HG03469 (cell line): Measurements from ENCODE around the gene TESK2.
"Not testable (repeated sequence)": the region's sequence is repeated elsewhere in the genome, so short reads cannot be mapped to it uniquely, and the experiment has no call there.

Experiments used
- ATAC-seq: cut with Tn5 transposase; IDR thresholded peaks from one replicate; pipeline ENCODE4 v1.9.1; 2021; ENCODE audit warnings: mild to moderate bottlenecking, moderate library complexity, moderate number of reproducible peaks; ENCODE audit not compliant: unreplicated experiment

TESK2 gene

DNA sequence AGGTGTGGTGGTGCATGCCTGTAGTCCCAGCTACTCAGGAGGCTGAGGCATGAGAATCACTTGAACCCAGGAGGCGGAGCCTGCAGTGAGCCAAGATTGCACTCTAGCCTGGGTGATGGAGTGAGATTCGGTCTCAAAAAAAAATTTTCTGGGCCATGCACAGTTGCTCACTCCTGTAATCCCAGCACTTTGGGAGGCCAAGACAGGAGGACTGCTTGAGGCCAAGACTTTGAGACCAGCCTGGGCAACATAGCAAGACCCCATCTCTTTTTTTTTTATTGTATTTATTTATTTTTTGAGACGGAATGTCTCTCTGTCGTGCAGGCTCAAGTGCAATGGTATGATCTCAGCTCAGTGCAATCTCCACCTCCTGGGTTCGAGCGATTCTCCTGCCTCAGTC, 16.8 kb downstream of the TESK2 start:
- not testable (repeated sequence) for ATAC-seq

DNA sequence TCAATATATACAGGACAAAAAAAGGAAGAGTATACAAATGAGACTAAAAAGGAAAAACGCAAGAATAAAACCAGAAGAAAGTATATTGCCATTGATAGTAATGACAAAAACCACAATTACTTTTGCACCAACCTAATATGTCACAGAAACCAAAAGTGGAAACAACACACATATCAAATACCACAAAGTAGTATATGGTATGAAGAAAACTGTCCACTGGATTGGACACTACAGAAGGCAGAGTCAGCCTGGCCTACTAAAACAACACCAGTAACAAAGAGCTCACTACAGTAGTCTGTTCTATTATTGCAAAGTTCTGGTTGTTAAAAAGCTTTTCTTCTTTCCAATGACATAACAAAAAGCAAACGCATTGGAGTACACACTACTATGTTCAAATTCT, 17.7 kb downstream of the TESK2 start:
- no peak for ATAC-seq

DNA sequence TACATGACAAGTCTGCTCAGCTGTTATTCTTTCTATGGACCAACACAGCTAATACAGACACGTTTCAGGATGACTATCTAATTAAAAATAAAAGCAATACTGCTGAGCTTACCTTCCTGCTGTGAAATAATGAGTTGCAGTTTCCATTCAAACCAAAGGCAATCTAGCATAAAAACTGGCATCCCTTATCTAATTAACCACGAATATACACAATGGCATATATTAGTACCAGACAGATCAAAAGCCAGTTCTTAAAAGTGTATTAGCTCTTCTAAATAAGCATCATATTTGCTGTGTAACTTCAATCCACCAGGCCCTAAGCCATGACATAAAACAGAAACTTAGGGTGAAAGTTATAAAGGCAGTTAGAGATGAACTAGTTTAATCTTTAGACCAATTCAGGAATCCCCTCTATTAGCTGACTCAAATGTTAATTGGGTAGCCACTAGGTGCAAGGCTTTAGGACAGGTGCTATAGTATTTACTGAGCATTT, 20.6 kb downstream of the TESK2 start:
- no peak for ATAC-seq

GRCh38 chr1:45467353-45467752, 23.6 kb downstream of the TESK2 start:
- ATAC-seq: not testable (repeated sequence)

- no peak for ATAC-seq
Observed at GRCh38 chr1:45465277-45465676, 25.7 kb downstream of the TESK2 start.

DNA sequence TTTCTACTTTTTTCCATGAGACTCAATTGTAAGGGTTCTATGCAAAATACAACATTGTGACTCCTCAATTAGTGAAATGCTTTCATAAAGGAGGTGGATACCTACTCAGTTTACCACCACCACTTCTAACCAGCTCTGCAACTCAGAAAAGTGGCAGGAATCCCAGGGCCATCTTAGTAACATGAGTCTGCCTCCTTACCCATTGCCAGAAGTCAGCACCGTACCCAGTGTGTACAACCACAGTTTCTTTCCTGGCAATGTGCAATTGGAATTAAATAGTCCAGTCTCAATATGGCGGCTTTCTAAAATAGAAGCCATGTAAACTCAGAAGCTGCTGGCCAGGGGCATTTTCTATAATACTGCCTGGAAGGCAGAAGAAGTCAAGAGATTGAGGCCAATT, 32.1 kb downstream of the TESK2 start:
- ATAC-seq: no peak

DNA sequence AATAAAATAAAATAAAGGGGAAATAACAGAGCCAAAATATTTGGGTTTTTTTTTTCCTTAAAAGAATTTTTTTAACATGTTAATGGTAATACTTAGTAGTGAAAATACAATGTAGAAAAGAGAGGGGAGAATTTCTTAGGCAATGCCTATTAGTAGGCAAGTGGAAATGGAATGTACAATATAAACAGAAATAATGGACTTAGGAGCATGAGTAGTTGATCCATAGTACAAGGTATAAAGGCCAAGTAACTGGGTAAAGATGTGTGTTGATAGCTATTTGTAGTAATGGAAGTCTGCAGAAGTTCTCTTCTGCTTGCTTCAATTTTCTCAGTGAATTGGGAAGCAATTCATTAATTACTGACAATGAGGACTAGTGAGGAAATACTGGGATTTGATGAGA, 34.4 kb downstream of the TESK2 start:
- no peak for ATAC-seq

- ATAC-seq: no peak
Observed at GRCh38 chr1:45455162-45455561, 35.8 kb downstream of the TESK2 start.

GRCh38 chr1:45454464-45454863, 36.5 kb downstream of the TESK2 start:
- ATAC-seq: no peak

DNA sequence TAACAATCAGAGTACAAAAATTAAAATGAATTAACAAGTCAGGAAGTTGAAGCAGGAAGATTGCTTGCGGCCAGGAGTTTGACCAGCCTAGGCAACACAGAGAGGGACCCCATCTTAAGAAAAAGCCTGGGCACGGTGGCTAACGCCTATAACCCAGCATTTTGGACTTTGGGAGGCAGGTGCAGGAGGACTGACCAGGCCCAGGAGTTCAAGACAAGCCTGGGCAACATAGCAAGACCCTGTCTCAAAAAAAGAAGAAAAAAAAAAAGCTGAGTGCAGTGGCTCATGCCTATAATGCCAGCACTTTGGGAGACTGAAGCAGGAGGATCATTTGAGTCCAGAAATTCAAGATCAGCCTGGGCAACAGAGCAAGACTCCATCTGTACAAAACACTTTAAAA, 38.5 kb downstream of the TESK2 start:
- ATAC-seq: no peak

- no peak for ATAC-seq
Observed at GRCh38 chr1:45448357-45448756, 42.6 kb downstream of the TESK2 start.

DNA sequence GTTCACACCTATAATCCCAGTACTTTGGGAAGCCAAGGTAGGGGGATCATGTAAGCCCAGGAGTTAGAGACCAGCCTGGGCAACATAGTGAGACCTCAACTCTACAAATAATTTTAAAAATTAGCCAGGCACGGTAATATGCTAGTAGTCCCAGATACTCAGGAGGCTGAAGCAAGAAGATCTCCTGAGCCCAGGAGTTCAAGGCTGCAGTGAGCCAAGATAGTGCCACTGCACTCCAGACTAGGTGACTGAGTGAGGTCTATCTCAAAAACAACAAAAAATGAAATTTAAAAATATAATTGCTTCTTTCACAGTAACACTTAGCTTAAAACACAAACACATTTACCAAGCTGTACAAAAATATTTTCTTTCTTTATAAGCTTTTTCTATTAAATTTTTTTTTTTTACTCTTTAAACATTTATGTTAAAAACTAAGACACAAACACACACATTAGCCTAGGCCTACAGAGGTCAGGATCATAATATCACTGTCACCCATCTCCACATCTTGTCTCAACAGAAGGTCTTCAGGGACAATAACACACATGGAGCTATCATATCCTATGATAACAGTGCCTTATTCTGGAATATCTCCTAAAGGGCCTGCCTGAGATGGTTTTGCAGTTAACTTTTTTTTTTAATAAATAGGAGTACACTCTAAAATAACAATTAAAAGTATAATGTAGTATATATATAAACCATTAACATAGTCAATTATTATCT, 43.9 kb downstream of the TESK2 start:
- ATAC-seq: no peak

GRCh38 chr1:45446530-45446929, 44.4 kb downstream of the TESK2 start:
- no peak for ATAC-seq

DNA sequence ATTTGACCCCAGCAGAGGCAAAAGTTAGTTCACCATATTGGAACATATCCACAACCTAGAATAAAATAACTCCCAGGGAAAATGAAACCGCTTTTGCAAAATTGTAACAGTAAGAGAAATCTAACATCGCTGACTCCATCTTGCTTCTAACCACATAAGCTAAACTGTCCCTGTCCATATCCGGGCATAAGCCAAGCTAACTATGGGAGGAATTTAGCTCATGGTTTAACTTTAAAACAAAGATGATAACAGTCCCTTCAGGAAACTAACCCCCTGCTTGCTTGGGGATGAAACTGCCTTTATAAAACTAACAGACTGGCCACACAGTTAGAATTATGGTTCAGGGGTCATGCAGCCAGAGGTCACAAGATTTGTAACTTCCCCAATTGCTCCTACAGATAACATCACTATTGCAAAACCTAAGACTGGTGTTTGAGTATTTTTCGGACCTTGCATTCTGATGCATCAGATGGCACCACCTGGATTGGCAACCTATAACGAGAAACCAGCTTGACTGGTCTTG, 46.3 kb downstream of the TESK2 start:
- no peak for ATAC-seq

DNA sequence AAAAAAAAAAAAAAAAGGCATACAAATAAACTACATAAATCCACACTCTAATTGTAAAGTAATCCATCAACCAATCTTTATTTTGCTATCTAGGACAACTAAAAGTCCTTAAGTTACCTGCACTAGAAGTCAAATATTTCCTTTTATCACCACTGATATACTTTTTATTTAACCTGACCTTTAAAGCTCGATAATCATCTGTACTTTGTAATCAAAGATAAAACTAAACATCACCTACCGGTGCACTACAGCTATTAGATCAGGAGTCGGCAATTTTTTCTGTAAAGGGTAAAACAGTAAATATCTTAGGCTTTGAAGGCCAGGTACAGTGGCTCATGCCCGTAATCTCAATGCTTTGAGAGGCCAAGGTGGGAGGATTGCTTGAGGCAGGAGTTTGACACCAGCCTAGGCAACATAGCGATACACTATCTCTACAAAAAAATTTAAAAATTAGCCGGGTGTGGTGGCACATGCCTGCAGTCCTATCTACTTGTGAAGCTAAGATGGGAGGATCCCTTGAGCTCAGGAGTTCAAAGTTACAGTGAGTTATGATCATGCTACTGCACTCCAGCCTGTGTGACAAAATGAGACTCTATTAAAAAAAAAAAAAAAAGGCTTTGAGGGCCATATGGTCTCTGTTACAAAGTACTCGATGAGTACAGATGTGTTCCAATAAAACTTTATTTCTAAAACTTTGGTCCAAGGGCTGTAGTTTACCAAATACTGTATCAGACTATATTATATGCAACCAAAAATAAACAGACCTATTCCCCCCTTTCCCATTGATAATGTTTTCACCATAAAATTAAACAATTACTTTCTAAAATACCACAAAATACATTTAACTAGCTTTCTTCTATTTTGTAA, 47.1 kb downstream of the TESK2 start:
- ATAC-seq: no peak

GRCh38 chr1:45442272-45442671, 48.7 kb downstream of the TESK2 start:
- no peak for ATAC-seq

- ATAC-seq: no peak
Observed at GRCh38 chr1:45437323-45437722, 53.6 kb downstream of the TESK2 start.

DNA sequence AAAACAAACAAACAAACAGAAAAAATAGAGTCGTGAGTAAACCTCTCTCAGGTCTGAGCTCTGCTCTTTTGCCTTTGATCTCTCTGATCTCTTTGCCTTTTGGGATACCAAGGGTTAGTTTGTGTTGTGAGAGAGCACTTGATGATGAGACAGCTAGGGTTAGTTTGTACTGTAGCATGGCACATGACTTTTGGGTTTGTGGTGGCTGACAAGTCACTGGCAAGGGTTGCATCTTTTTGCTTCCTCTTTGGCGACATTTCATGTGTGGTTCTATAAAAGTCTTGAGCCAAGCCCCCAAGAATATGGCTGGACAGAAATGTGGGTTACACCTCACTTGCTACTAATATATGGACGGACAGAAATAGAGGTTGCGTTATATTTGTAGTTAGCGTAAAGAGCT, 60.5 kb downstream of the TESK2 start:
- ATAC-seq: no peak

DNA sequence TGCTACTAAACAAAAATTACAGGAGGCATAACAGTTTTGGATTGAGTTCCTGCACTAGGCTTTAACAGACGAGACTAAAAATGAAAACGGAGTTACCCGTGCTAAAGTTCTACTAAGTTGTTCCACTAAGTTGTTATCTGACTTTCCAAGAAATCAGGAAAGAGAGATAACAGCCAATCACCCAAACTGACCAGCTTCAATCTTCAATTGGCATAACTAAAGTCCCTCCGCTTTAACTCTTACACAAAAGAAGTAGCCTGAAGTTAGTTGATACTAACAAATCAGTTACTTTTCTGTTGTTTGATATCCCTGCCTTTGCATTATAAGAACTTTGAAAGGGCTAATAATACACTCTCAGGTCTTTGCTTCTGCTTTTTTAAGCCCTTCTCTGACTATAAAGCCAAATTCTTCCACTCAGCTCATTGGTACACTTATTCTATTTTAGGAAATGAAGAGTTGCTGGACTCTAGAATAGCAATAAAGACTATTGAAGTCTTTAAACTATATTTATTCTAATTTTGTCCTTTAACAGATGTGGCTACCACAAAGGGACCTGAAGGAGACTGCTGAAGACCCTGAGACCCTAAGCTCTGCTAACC, 61.3 kb downstream of the TESK2 start:
- no peak for ATAC-seq

DNA sequence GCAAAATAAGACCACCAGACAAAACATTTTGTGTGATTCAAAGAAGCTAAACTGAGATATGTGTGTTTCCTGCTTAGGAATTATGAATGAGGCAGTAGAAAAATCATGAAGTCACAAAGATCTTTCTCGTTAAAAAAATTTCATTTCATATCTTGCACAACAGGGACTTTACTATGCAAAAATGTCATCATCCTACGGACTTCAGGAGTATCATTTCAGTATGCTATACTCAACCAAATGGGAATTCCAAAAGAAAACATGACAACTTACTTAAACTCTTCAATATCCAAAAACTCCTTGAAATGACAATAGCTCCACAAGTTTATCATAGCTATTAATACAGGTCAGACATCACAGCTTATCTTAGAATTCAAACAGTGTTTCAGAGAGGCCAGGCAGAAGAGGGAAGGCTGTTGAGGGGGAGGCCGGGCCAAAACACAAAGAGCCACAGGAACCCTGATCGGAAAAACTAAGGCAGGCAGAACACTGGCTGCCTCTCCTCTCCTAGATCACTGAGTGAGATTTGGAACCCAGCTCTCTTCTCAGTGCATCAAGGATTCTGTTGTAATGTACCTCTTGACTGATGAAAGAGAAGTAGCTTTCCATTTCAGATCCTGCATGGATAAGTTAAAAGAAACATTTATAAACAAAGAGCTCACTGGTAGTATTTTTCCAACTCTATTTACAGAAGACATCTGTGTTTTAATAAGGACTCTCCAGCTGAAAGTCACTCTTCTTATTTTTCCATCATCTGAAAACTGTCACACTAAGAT, 66.9 kb downstream of the TESK2 start:
- ATAC-seq: no peak

GRCh38 chr1:45421935-45422334, 69.0 kb downstream of the TESK2 start:
- no peak for ATAC-seq
